Activated naive CD4-positive, alpha-beta T cell treated with anti-CD3 and anti-CD28 coated beads, Interleukin-2, amount 10 ng/mL, durations not matched to agents 7 days and 5 days (primary cell): ENCODE measurements around the gene NR1H2.
"Not testable (repeated sequence)": the region's sequence is repeated elsewhere in the genome, so short reads cannot be mapped to it uniquely, and the experiment has no call there.

ENCODE experiments used
- CTCF ChIA-PET: fragments of 350-600 bp; sonication (Branson Sonifier 250); formaldehyde crosslinking; loops from one replicate; lab custom pipeline; 2021; ENCODE audit warnings: antibody characterized with exemption; lab: Charles Lee
- DNase-seq: peaks from one replicate; pipeline ENCODE4 v3.0.0-alpha.2; 2020
- H3K27ac Mint-ChIP-seq: one replicate; pipeline ENCODE4 v1.8.0; 2021; ENCODE audit warnings: mild to moderate bottlenecking, moderate library complexity, mixed read lengths
- H3K27me3 Mint-ChIP-seq: one replicate; pipeline ENCODE4 v1.8.0; 2021; ENCODE audit warnings: mild to moderate bottlenecking, mixed read lengths
- H3K36me3 Mint-ChIP-seq: one replicate; pipeline ENCODE4 v1.8.0; 2021; ENCODE audit warnings: mixed read lengths
- H3K4me1 Mint-ChIP-seq: one replicate; pipeline ENCODE4 v1.8.0; 2021; ENCODE audit warnings: mixed read lengths
- H3K4me3 Mint-ChIP-seq: one replicate; pipeline ENCODE4 v1.8.0; 2021; ENCODE audit warnings: mild to moderate bottlenecking, moderate library complexity, mixed read lengths
- H3K9me3 Mint-ChIP-seq: one replicate; pipeline ENCODE4 v1.8.0; 2021; ENCODE audit warnings: mixed read lengths

NR1H2 gene

GRCh38 chr19:50390295-50390694 is 14.0 kb downstream of the NR1H2 start:
- CTCF ChIA-PET, H3K27ac Mint-ChIP-seq, DNase-seq, H3K9me3 Mint-ChIP-seq, H3K4me1 Mint-ChIP-seq, H3K27me3 Mint-ChIP-seq, H3K4me3 Mint-ChIP-seq: not testable (repeated sequence)
- peaks cover 34% of the 10 kb centered on the region for H3K36me3 Mint-ChIP-seq

DNA sequence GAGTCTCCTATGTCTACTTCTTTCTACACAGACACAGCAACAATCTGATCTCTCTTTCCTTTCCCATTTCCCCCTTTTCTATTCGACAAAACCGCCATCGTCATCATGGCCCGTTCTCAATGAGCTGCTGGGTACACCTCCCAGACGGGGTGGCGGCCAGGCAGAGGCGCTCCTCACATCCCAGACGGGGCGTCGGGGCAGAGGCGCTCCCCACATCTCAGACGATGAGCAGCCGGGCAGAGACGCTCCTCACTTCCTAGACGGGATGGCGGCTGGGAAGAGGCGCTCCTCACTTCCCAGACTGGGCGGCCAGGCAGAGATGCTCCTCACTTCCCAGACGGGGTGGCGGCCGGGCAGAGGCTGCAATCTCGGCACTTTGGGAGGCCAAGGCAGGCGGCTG is 14.7 kb downstream of the NR1H2 start:
- H3K4me1 Mint-ChIP-seq, H3K27ac Mint-ChIP-seq, H3K27me3 Mint-ChIP-seq, CTCF ChIA-PET, DNase-seq, H3K4me3 Mint-ChIP-seq, H3K9me3 Mint-ChIP-seq: not testable (repeated sequence)
- H3K36me3 Mint-ChIP-seq, result peaks cover 36% of the 10 kb centered on the region

DNA sequence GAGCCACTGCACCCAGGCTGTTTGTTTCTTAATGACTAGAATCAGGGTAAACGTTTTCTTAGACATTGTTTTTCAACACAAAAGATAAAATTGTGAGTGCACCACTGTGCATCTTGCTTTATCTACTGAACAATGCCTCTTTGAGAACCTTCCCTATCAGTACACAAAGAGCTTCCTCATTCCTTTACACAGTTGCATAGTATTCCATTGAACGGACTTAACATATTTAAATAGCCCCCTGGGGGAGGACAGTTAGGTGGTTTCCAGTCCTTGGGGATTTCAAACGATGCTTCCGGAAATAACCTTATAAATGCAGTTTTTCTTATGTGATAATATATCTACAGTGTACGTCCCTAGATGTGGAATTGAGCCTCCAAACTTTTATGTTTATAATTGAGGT is 16.5 kb downstream of the NR1H2 start:
- H3K4me3 Mint-ChIP-seq, result no peak overlapping the region
- no peaks in the 10 kb centered on the region for H3K27me3 Mint-ChIP-seq
- peaks cover 1% of the 10 kb centered on the region for H3K4me1 Mint-ChIP-seq
- CTCF ChIA-PET, result no interaction called here
- peaks cover 35% of the 10 kb centered on the region for H3K36me3 Mint-ChIP-seq
- DNase-seq, result no peak
- H3K9me3 Mint-ChIP-seq, result no peaks in the 10 kb centered on the region
- no peak overlapping the region for H3K27ac Mint-ChIP-seq

DNA sequence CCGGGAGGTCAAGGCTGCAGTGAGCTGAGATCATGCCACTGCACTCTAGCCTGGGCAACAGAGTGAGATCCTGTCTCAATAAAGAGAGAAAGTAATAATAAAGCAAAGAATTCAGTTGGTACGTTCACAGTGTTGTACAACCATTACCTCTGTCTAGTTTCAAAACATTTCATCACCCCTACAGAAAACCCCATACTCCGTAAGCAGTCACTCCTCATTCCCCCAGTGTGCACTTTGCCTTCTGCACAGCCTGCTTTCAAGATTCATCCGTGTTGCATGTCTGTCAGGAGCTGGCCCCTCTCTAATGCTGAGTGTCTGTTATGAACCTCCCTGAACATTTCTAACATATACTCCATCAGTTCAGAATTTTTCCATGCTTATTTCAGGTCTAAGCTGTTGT is 17.3 kb downstream of the NR1H2 start:
- Mint-ChIP-seq H3K27me3 (no peaks in the 10 kb centered on the region), H3K36me3 (peaks cover 35% of the 10 kb centered on the region), H3K9me3 (no peaks in the 10 kb centered on the region), H3K4me3 (no peak overlapping the region), H3K27ac (no peak overlapping the region), H3K4me1 (no peaks in the 10 kb centered on the region)
- no peak for DNase-seq
- CTCF ChIA-PET, result no interaction called here

DNA sequence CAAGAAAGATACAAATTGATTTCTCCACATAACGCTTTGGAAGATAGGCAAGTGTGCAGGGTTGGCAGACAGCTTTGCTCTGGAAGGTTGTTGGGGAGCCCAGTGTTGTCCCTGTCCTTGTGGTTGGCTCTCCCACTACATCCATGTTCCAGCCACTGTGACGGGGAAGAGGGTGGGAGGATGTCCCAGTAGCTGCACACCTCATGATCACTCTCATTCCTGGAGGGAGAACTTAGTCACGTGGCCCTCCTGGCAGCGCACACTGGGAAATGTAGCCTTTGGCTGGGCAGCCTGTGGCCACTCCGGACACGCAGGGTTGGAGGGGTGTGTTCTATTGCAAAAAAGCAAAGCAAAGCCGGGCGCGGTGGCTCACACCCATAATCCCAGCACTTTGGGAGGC is 17.8 kb downstream of the NR1H2 start:
- CTCF ChIA-PET, result no interaction called here
- Mint-ChIP-seq H3K9me3 (no peaks in the 10 kb centered on the region), H3K4me3 (no peak overlapping the region), H3K36me3 (peaks cover 36% of the 10 kb centered on the region), H3K27me3 (peaks cover under 1% of the 10 kb centered on the region), H3K4me1 (no peaks in the 10 kb centered on the region), H3K27ac (no peak overlapping the region)
- no peak for DNase-seq

GRCh38 chr19:50398675-50399367 is 22.6 kb downstream of the NR1H2 start:
- Mint-ChIP-seq H3K27me3 (peaks cover 3% of the 10 kb centered on the region), H3K36me3 (peaks cover 22% of the 10 kb centered on the region), H3K4me1 (no peaks in the 10 kb centered on the region), H3K27ac (no peak overlapping the region), H3K4me3 (no peak overlapping the region), H3K9me3 (no peaks in the 10 kb centered on the region)
- DNase-seq, result no peak
- CTCF ChIA-PET, result no interaction called here

GRCh38 chr19:50399368-50399745 is 23.1 kb downstream of the NR1H2 start:
- Mint-ChIP-seq H3K27ac (no peak overlapping the region), H3K9me3 (no peaks in the 10 kb centered on the region), H3K36me3 (peaks cover 23% of the 10 kb centered on the region), H3K27me3 (peaks cover 3% of the 10 kb centered on the region), H3K4me1 (no peaks in the 10 kb centered on the region), H3K4me3 (no peak overlapping the region)
- CTCF ChIA-PET, result no interaction called here
- DNase-seq, result no peak

DNA sequence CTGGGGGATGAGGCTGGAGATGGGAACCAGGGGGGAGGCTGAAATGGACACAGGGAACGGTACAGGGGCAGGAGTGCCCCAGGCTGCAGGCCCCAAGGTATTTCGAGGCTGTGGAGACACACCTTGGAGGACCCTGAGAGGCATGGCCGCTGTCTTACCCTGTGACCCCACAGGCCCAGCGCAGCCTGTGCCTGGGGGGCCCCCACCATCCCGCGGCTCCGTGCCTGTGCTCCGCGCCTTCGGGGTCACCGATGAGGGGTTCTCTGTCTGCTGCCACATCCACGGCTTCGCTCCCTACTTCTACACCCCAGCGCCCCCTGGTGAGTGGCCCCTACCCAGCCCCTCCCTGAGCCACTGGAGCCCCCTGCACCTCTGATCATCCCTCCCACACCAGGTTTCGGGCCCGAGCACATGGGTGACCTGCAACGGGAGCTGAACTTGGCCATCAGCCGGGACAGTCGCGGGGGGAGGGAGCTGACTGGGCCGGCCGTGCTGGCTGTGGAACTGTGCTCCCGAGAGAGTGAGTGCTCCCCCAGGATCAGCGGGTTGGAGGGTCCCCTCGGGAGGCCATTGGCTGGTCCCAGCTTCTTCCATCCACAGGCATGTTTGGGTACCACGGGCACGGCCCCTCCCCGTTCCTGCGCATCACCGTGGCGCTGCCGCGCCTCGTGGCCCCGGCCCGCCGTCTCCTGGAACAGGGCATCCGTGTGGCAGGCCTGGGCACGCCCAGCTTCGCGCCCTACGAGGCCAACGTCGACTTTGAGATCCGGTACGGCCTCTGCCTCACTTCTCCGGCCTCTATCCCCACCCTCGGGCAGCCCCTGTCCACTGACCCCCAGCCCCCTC is 25.6 kb downstream of the NR1H2 start:
- Mint-ChIP-seq H3K4me1 (no peaks in the 10 kb centered on the region), H3K27ac (no peak overlapping the region), H3K4me3 (no peak overlapping the region), H3K9me3 (no peaks in the 10 kb centered on the region), H3K36me3 (peaks cover 30% of the 10 kb centered on the region), H3K27me3 (peaks cover 3% of the 10 kb centered on the region)
- CTCF ChIA-PET, result no interaction called here
- no peak for DNase-seq

GRCh38 chr19:50402544-50403301 is 26.5 kb downstream of the NR1H2 start:
- H3K36me3 Mint-ChIP-seq, result peaks cover 27% of the 10 kb centered on the region
- DNase-seq, result no peak
- H3K27me3 Mint-ChIP-seq, result peaks cover 3% of the 10 kb centered on the region
- no peaks in the 10 kb centered on the region for H3K4me1 Mint-ChIP-seq
- H3K9me3 Mint-ChIP-seq, result no peaks in the 10 kb centered on the region
- no peak overlapping the region for H3K4me3 Mint-ChIP-seq
- CTCF ChIA-PET, result no interaction called here
- H3K27ac Mint-ChIP-seq, result no peak overlapping the region

DNA sequence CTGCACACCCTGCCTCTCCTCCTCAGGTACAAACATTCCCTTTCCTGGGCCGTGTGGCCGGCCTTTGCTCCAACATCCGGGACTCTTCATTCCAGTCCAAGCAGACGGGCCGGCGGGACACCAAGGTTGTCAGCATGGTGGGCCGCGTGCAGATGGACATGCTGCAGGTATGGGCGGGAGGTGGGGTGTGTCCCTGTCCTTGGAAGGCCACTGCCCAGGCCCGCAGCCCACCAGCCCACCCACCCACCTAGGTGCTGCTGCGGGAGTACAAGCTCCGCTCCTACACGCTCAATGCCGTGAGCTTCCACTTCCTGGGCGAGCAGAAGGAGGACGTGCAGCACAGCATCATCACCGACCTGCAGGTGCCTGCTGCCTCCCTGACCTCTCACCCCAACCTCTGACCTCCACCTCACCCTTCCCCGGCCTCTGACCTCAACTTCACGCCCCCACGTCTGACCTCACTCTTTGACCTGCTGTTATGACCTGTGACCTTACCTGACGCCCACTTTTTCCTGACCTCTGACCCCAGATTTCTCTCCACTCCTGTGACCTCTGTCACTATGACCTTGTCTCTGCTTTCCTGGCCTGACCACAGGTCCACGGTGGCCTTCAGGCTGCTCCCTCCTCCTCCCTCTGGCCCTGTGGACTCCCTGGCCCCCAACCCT is 30.0 kb downstream of the NR1H2 start:
- Mint-ChIP-seq H3K4me3 (no peak overlapping the region), H3K27me3 (no peaks in the 10 kb centered on the region), H3K36me3 (peaks cover 29% of the 10 kb centered on the region), H3K4me1 (no peaks in the 10 kb centered on the region), H3K9me3 (no peaks in the 10 kb centered on the region), H3K27ac (no peak overlapping the region)
- CTCF ChIA-PET, result no interaction called here
- DNase-seq, result no peak

GRCh38 chr19:50406829-50407228 is 30.6 kb downstream of the NR1H2 start:
- no peaks in the 10 kb centered on the region for H3K4me1 Mint-ChIP-seq
- no peak overlapping the region for H3K4me3 Mint-ChIP-seq
- no peaks in the 10 kb centered on the region for H3K9me3 Mint-ChIP-seq
- H3K27ac Mint-ChIP-seq, result peak overlapping the region; percentile 14
- H3K36me3 Mint-ChIP-seq, result peaks cover 30% of the 10 kb centered on the region
- no peak for DNase-seq
- no peaks in the 10 kb centered on the region for H3K27me3 Mint-ChIP-seq
- CTCF ChIA-PET, result no interaction called here

GRCh38 chr19:50409347-50409746 is 33.1 kb downstream of the NR1H2 start:
- Mint-ChIP-seq H3K9me3 (no peaks in the 10 kb centered on the region), H3K36me3 (peaks cover 22% of the 10 kb centered on the region), H3K27me3 (no peaks in the 10 kb centered on the region), H3K27ac (no peak overlapping the region), H3K4me3 (no peak overlapping the region), H3K4me1 (no peaks in the 10 kb centered on the region)
- CTCF ChIA-PET, result no interaction called here
- DNase-seq, result no peak

GRCh38 chr19:50410109-50410508 is 33.9 kb downstream of the NR1H2 start:
- no peak overlapping the region for H3K27ac Mint-ChIP-seq
- H3K4me3 Mint-ChIP-seq, result no peak overlapping the region
- no peaks in the 10 kb centered on the region for H3K4me1 Mint-ChIP-seq
- H3K36me3 Mint-ChIP-seq, result peaks cover 24% of the 10 kb centered on the region
- no peak for DNase-seq
- no peaks in the 10 kb centered on the region for H3K9me3 Mint-ChIP-seq
- H3K27me3 Mint-ChIP-seq, result no peaks in the 10 kb centered on the region
- CTCF ChIA-PET, result interaction anchor here (1.0 kb wide), 1 partner anchor 24 kb away, joined by 4 read pairs; no protein-coding TSS in a partner anchor

DNA sequence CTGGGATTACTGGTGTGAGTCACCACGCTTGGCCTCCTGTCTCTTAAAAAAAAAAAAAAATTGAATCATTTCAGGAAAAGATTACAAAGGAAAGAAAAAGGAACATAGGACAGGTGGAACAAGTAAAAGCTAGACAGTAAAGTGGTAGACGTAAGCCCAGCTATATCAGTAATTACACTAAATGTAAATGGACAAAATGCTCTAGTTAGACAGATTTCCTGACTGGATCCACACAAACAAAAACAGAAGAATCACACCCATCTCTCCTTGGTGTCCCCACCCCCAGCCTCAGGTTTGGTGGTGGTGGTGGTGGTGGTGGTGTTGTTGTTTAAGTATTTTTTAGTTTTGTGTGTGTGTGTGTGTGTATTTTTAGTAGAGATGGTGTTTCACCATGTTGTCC is 36.2 kb downstream of the NR1H2 start:
- H3K27me3 Mint-ChIP-seq, result no peaks in the 10 kb centered on the region
- DNase-seq, result no peak
- no peaks in the 10 kb centered on the region for H3K9me3 Mint-ChIP-seq
- CTCF ChIA-PET, result interaction anchor here (0.6 kb wide), 1 partner anchor 92 kb away, joined by 3 read pairs; no protein-coding TSS in a partner anchor
- no peak overlapping the region for H3K4me3 Mint-ChIP-seq
- H3K36me3 Mint-ChIP-seq, result peaks cover 17% of the 10 kb centered on the region
- H3K27ac Mint-ChIP-seq, result no peak overlapping the region
- H3K4me1 Mint-ChIP-seq, result no peaks in the 10 kb centered on the region
